ENCODE data around the gene FAM170A.

FAM170A gene

GRCh38 chr5:119629339-119629738 lies at the start of gene FAM170A:
FAM170A (plus strand) TSS chr5:119629558; CDS start chr5:119629769, 211 bp downstream.
- no peak for DNase-seq

- no peak for DNase-seq
Measured at GRCh38 chr5:119582987-119583386, 46.4 kb upstream of the FAM170A start.

- no peak for DNase-seq
Measured at GRCh38 chr5:119583684-119584083, 45.7 kb upstream of the FAM170A start.

GRCh38 chr5:119596046-119596445 lies 33.3 kb upstream of the FAM170A start:
- DNase-seq = no peak

GRCh38 chr5:119597728-119598298 lies 31.5 kb upstream of the FAM170A start:
- DNase-seq = no peak

GRCh38 chr5:119613937-119614336 lies 15.4 kb upstream of the FAM170A start:
- no peak for DNase-seq

GRCh38 chr5:119614838-119615237 lies 14.5 kb upstream of the FAM170A start:
- DNase-seq = no peak

- no peak for DNase-seq
Measured at GRCh38 chr5:119626086-119626485, 3.3 kb upstream of the FAM170A start.

GRCh38 chr5:119630752-119631440 lies 1.5 kb downstream of the FAM170A start:
- DNase-seq = no peak

GRCh38 chr5:119631660-119632059 lies 2.3 kb downstream of the FAM170A start:
- DNase-seq = no peak

GRCh38 chr5:119651486-119651885 lies 22.1 kb downstream of the FAM170A start:
- DNase-seq = no peak

- no peak for DNase-seq
Measured at GRCh38 chr5:119655061-119655460, 25.7 kb downstream of the FAM170A start.

- DNase-seq = no peak
Measured at GRCh38 chr5:119656023-119656422, 26.7 kb downstream of the FAM170A start.

- DNase-seq = no peak
Measured at GRCh38 chr5:119666542-119666941, 37.2 kb downstream of the FAM170A start.

- no peak for DNase-seq
Measured at GRCh38 chr5:119678351-119679028, 49.1 kb downstream of the FAM170A start.

GRCh38 chr5:119680080-119680479 lies 50.7 kb downstream of the FAM170A start:
- no peak for DNase-seq

- DNase-seq = no peak
Measured at GRCh38 chr5:119681734-119682133, 52.4 kb downstream of the FAM170A start.

GRCh38 chr5:119682372-119682771 lies 53.0 kb downstream of the FAM170A start:
- DNase-seq = no peak
